GF-D8 (cell line): ENCODE data around the gene NKAIN2.

Experiments
- DNase-seq: peaks from one replicate; lab custom pipeline; 2025; lab: John Stamatoyannopoulos, UW

The NKAIN2 gene

DNA sequence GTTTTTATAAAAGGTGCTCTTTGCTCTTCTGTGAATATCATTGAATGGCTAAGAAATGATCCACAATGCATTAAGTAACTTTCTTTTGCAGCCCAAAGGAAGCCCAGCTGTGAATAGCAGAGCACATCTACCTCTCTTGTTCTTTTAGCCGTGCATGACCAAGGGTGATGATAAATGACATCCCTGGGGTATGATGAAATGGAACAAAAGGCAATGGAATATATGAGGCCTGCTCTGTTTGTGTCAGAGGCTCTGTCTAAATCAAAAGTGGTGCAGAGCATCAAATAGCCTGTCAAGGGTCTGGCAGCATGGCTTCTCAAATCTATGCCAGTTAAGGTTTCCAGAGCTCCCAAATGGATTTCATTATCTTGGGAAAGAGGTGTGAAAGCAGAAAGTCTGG, 796.0 kb downstream of the NKAIN2 start:
- no peak for DNase-seq

DNA sequence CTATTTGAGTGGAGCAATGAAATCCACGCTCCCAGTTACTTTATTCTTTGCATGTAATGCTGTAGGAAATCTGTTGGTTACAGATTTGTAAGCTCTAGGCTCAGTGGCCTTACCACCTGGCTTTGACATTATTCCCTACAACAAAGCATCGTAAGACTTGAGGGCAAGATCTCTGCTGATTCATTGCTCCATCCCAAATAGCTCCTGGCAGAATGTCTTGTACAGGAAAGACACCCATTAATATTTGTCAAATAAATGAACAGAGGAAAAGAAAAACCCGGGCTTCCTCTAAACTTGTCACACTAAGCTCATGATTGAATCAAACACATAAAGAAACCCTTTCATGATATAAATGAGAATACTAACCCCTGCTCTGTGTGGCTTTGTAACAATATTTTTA, 801.1 kb downstream of the NKAIN2 start:
- DNase-seq, result no peak

- no peak for DNase-seq
Measured at GRCh38 chr6:124607119-124607627, 803.5 kb downstream of the NKAIN2 start.

DNA sequence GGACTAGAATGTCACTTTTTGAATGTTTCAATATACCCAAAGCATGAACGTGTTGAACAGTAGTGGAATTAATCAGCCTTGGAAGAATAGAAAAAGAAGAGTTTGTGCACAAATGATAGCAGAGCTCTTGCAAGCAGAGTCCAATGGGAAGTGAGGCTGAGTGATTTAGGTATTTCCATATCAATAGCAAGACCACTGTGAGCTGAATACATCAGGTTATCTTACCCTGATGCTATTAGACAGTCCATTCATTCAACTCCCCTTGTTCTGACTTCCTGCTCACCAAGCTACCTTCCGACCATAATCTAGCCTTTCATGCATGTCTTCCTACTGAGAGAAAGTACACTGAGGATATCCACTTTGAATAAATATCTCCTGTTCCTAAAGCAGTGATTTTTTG, 809.4 kb downstream of the NKAIN2 start:
- no peak for DNase-seq

- DNase-seq, result no peak
Measured at GRCh38 chr6:124622351-124622750, 818.7 kb downstream of the NKAIN2 start.

DNA sequence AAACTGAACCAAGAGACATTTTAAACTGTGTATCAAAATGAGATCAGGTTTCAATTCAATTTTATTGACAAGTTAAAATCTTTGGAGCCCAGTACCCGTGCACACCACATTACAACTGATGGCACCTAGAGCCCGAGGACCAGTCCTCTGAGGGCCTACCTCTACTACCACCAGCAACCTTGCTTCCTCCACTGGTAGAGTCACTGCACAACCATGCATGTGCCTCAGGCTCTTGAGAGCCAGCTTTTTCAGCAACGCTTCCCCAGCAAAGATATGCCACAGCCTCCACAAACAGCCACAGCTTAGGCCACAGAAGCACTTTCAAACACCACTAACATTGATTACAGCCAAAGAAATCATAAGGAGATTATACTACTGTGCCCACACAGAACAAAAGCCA, 830.0 kb downstream of the NKAIN2 start:
- no peak for DNase-seq

- no peak for DNase-seq
Measured at GRCh38 chr6:124640432-124640831, 836.8 kb downstream of the NKAIN2 start.

DNA sequence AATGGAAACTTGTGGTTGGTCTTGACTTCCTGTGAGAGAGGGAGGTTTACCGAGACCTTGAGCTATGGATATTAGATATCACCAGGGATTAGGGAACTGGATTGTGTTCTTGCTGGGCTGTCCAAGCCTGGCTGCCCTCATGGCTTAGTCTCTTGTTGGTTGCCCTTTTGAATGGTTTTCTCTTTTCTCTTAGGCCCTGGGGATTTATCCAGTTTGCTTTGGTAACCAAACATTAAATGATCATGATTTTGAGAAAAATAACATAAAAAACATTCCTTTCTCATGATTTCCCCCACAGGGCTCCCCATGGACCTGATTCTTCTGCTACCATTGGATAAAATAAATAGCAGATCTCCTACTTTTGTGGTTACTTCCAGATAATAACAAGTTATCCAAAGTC, 852.2 kb downstream of the NKAIN2 start:
- DNase-seq, result no peak

- DNase-seq, result no peak
Measured at GRCh38 chr6:124658053-124658452, 854.4 kb downstream of the NKAIN2 start.

- no peak for DNase-seq
Measured at GRCh38 chr6:124659427-124659826, 855.8 kb downstream of the NKAIN2 start.

DNA sequence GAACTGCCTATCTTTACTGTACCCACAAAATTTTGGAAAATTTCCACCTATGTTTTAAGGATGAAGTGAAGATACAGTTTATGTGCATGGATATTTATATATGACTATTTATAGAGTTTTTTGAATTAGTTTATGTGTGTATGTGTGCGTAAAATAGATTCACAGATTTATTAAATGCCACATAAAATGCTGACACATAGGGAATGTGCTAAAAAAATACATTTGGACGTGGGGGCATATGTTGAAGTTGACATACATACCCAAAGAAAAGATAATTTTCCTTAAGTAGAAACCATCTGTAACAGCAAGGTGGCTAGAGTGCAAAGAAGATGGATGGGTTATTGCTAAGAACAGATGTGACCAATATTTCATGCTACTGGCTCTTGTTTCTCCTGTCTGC, 856.5 kb downstream of the NKAIN2 start:
- DNase-seq, result no peak

DNA sequence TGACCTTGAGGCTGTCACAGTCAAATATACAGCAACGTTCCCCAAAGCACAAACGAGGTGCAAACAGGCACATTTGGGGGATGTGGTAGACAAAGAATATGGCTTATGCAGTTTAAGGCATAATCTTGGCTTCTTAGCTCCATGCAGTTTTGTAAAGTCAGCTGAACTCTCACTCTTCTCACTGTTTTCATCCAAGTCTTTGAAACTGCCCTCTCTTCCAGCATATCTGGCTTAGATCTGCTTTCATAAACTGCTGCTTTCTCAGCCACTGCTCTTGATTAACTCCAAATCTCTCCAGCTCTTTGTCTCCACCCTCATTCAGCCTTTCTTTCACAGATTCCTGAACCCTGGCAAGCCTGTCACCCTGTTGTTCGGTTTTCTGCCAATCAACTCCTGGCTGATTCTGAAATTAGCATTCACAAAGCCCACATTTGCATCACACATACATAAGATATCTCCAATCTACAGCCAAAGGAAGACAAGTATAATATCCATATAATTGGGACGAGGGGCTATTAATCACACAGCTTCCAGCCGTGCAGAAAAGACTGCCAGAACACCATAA, 857.5 kb downstream of the NKAIN2 start:
- DNase-seq, result no peak

DNA sequence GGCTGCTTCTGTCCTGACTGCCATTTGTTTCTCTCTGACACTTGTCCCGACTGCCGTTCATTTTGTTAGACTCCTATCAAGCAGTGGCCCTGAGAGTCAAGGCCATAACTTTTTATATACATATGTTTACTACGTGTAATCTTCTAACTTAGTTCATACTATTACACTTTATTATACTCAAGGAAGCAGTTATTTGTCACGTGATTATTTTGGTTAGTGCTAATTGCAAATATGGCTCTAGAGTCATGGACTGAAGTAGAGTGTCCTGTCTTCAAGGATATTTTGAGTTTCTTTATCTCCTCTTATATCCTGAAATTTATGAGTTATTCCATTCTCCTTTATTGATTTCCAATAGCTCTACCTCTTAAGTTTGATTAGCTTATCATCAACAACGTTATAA, 864.4 kb downstream of the NKAIN2 start:
- DNase-seq, result no peak

- no peak for DNase-seq
Measured at GRCh38 chr6:124669713-124670480, 866.2 kb downstream of the NKAIN2 start.

- DNase-seq, result no peak
Measured at GRCh38 chr6:124670801-124671200, 867.1 kb downstream of the NKAIN2 start.

- DNase-seq, result no peak
Measured at GRCh38 chr6:124671324-124671723, 867.7 kb downstream of the NKAIN2 start.

DNA sequence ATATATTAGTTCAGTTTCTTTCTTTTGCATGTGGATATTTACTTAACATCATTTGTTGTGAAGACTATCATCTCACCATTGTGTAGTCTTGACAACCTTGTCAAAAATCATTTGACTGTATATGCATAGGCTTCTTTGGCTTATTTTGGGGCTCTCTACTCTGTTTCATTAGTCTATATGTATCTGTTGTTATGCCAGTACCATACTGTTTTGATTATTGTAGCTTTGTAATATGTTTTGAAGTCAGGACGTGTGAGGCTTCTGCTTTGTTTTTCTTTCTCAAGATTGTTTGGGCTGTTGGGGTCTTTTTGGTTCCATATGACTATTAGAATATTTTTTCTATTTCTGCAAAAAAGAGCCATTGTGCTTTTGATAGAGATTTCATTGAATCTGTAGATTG, 870.4 kb downstream of the NKAIN2 start:
- DNase-seq, result no peak

DNA sequence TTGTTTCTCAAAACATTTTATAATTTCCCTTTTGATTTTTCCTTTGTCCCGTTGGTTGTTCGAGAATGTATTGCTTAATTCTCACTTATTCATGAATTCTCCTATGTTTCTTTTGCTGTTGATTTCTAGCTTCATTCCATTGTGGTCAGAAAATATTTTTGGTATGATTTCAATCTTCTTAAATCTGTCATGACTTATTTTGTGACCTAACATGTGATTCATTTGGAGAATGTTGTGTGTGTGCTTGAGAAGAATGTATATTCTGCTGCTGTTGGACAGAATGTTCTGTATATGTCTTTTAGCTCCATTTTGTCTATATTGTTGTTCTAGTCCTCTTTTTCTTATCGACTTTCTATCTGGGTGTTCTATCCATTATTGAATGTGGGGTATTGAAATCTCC, 872.4 kb downstream of the NKAIN2 start:
- no peak for DNase-seq

DNA sequence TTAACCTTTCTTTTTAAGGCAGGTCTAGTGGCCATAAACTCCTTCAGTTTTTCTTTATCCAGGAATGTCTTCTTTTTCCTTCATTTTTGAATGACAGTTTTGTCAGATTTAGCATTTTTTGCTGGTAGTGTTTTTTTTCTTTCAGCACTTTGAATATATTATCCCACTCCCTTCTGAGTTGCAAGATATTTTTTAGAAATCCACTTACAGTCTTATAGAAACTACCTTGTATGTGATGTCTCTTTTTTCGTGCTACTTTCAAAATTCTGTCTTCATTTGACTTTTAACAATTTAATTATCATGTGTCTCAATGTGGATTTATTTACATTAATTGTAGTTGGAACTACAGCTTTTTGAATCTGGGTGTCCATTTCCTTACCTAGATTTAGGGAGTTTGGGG, 874.2 kb downstream of the NKAIN2 start:
- no peak for DNase-seq

DNA sequence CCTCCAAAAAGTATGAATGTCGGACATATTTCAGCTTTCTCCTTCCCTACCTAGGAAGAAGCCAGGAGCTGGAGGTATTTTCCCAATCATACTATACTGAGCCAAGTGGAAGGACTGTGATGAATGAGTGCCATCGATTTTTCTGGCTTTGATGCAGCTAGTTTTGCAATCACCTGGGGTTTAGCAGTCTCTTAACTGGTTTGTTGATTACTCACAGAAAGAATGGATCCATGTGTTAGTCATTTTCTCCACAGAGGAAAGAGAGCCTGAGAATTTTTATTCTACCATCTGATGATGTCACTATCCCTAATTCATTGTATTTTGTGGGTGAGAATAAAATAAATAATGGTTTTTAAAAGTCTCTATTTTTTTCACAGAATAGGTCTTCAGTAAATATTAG, 875.7 kb downstream of the NKAIN2 start:
- DNase-seq, result no peak

DNA sequence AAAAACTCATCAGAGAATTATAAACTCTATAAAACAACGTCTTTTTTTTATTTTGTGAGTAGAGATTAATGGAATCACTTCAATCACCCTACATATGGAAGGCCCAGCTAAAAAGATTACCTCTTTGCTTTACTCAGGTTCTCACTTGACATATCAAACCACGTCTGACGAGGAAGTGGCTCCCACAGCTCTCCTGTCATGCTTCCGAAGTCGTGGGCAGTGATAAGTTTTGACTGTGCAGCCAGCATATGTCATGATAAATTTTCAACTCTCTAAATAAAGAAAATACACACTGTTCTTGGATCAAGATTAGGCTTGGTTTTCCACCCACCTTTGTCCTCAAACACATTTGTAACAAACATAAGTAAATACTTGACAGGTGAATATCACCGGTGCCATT, 879.1 kb downstream of the NKAIN2 start:
- no peak for DNase-seq

GRCh38 chr6:124683507-124683906, 879.8 kb downstream of the NKAIN2 start:
- no peak for DNase-seq

DNA sequence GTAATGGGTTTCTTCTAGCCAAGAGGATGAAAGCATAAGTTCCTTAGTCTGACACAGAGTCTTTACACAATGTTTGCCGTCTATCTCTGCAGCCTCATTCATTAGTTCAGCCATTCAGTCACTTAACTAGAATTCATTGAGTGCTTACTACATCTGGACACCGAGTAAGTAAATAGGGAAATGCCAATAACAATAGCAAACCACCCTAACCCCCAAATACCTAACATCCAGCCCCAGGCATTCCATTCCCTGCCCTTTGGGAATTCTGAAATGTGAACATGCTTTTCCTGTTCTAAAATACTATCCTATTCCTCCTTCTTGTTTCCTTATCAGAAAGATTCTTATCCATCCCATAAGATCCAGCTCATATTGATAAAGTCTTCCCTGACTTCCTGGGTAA, 881.0 kb downstream of the NKAIN2 start:
- no peak for DNase-seq

DNA sequence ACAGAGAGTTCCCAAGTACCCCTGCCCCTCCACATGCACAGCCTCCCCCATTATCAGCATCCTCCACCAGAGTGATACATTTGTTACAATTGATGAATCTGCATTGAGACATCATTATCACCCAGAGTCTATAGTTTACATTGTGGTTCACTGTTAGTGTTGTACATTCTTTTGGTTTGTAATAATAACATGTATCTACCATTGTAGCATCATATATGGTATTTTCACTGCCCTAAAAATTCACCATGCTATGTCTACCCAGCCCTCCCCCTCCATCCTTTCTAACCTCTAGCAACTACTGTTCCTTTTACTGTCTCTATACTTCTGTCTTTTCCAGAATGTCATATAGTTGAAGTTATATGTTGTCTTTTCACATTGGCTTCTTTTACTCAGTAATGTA, 884.7 kb downstream of the NKAIN2 start:
- no peak for DNase-seq
